ENCODE results near the gene DIPK1A.

Gene DIPK1A

DNA sequence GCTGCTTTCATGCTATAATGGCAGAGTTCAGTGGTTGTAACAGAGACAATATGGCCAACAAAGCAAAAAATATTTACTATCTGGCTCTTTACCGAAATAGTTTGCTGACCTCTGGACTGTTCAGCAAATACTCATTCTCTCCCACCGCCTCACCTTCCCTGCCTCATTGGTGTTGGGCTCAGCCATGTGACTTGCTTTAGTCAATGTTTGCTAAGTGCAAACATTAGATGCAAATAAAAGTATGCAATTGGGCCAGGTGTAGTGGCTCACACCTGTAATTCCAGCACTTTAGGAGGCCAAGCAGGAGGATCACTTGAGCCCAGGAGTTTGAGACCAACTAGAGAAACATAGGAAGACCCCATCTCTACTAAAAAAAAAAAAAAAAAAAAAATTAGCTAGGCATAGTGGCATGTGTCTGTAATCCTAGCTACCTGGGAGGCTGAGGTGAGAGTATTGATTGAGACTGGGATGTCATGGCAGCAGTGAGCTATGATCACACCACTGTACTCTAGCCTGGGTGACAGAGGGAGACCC is 74.3 kb downstream of the DIPK1A start:
- Histone ChIP-seq H3K9me3 (ENCODE audit: control insufficient read depth, low read length) (peaks cover 6% of the 10 kb centered on the region), H3K36me3 (ENCODE audit: control insufficient read depth, insufficient read depth, low read length, severe bottlenecking) (no peaks in the 10 kb centered on the region), H3K4me1 (ENCODE audit: control insufficient read depth, insufficient read depth, low read length) (no peaks in the 10 kb centered on the region), H3K4me3 (ENCODE audit: low read length) (no peak overlapping the region), H3K27me3 (replicated peaks; ENCODE audit: control insufficient read depth, insufficient read depth, low read length) (no peaks in the 10 kb centered on the region), H3K9ac (ENCODE audit: low read length) (no peak overlapping the region)
- DNase-seq (ENCODE audit: low read depth), result no peak

DNA sequence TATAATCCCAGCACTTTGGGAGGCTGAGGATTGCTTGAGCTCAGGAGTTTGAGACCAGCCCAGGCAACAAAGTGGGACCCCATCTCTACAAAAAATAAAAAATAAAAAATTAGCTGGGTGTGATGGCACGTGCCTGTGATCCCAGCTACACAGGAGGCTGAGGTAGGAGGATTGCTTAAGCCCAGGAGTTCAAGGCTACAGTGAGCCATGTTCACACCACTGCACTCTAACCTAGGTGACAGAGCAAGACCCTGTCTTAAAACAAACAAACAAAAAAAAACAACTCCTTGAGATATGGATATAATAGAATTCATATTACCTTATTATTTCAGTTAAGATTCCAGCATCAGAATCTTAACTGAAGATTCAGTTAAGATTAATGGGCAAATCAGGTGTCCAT is 77.1 kb downstream of the DIPK1A start:
- H3K36me3 ChIP-seq (ENCODE audit: control insufficient read depth, insufficient read depth, low read length, severe bottlenecking), result no peaks in the 10 kb centered on the region
- H3K9ac ChIP-seq (ENCODE audit: low read length), result no peak overlapping the region
- peaks cover 6% of the 10 kb centered on the region for H3K9me3 ChIP-seq (ENCODE audit: control insufficient read depth, low read length)
- no peak for DNase-seq (ENCODE audit: low read depth)
- no peaks in the 10 kb centered on the region for H3K4me1 ChIP-seq (ENCODE audit: control insufficient read depth, insufficient read depth, low read length)
- H3K27me3 ChIP-seq (replicated peaks; ENCODE audit: control insufficient read depth, insufficient read depth, low read length), result no peaks in the 10 kb centered on the region
- H3K4me3 ChIP-seq (ENCODE audit: low read length), result no peak overlapping the region

DNA sequence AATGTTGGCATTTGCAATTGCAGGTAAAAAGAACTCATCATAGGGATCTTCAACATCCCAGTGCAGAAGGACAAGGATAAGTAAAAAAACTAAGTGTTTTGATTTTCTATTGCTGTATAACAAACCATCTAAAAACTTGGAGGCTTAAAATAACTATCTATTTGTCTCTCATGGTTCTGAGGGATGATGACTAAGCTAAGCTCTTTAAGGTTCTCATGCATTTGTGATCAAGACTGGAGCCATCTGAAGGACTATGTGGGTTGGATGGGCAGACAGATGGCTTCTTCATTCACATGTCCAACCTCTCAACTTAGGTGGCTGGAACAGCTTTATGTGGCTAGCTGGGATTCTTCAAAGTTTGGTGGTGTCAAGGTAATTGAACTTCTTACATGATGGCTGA is 78.0 kb downstream of the DIPK1A start:
- Histone ChIP-seq H3K9ac (ENCODE audit: low read length) (no peak overlapping the region), H3K9me3 (ENCODE audit: control insufficient read depth, low read length) (no peaks in the 10 kb centered on the region), H3K36me3 (ENCODE audit: control insufficient read depth, insufficient read depth, low read length, severe bottlenecking) (no peaks in the 10 kb centered on the region), H3K4me3 (ENCODE audit: low read length) (no peak overlapping the region), H3K27me3 (replicated peaks; ENCODE audit: control insufficient read depth, insufficient read depth, low read length) (no peaks in the 10 kb centered on the region), H3K4me1 (ENCODE audit: control insufficient read depth, insufficient read depth, low read length) (no peaks in the 10 kb centered on the region)
- no peak for DNase-seq (ENCODE audit: low read depth)

DNA sequence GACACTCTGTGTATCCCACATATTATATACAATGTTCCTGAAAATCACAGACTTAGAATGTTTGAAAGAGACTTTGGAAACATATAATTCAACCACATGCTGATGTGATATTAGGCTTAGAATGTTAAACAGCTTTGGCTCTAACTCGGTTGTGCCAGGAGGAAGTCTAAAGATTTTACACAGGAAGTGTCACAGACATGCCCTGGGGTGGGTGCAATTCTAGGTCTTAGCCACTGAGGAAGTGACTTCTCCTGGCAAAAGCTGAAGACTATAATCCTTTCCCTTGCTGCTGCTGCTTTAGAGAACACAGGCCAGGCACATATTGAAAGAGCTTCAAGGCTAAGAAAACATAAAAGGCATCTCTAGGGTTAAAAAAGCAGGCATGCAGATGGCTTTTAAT is 78.4 kb downstream of the DIPK1A start:
- Histone ChIP-seq H3K4me3 (ENCODE audit: low read length) (no peak overlapping the region), H3K9ac (ENCODE audit: low read length) (no peak overlapping the region), H3K9me3 (ENCODE audit: control insufficient read depth, low read length) (no peaks in the 10 kb centered on the region), H3K27me3 (replicated peaks; ENCODE audit: control insufficient read depth, insufficient read depth, low read length) (no peaks in the 10 kb centered on the region), H3K36me3 (ENCODE audit: control insufficient read depth, insufficient read depth, low read length, severe bottlenecking) (no peaks in the 10 kb centered on the region), H3K4me1 (ENCODE audit: control insufficient read depth, insufficient read depth, low read length) (peaks cover 4% of the 10 kb centered on the region)
- DNase-seq (ENCODE audit: low read depth), result no peak

DNA sequence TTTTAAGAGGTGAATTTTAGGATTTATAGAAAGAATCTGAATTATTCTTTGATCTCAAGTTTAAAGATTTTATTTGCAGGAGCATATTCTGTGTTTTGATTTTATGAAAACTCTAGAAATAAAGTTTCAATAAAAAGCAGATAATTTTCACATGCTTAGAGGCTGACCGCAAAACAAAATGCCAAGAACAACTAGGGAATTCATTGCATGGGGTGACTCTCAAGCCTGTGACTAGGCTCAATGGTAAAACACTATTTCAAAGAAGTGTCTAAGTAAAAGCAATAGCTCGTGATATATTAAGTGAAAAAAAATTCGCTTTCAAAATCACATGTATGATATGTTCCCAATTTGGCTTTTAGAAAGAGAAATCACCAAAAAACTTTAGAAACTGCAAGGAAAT is 79.9 kb downstream of the DIPK1A start:
- Histone ChIP-seq H3K4me1 (ENCODE audit: control insufficient read depth, insufficient read depth, low read length) (peaks cover 10% of the 10 kb centered on the region), H3K4me3 (ENCODE audit: low read length) (no peak overlapping the region), H3K9me3 (ENCODE audit: control insufficient read depth, low read length) (no peaks in the 10 kb centered on the region), H3K9ac (ENCODE audit: low read length) (no peak overlapping the region), H3K27me3 (replicated peaks; ENCODE audit: control insufficient read depth, insufficient read depth, low read length) (no peaks in the 10 kb centered on the region), H3K36me3 (ENCODE audit: control insufficient read depth, insufficient read depth, low read length, severe bottlenecking) (no peaks in the 10 kb centered on the region)
- no peak for DNase-seq (ENCODE audit: low read depth)

DNA sequence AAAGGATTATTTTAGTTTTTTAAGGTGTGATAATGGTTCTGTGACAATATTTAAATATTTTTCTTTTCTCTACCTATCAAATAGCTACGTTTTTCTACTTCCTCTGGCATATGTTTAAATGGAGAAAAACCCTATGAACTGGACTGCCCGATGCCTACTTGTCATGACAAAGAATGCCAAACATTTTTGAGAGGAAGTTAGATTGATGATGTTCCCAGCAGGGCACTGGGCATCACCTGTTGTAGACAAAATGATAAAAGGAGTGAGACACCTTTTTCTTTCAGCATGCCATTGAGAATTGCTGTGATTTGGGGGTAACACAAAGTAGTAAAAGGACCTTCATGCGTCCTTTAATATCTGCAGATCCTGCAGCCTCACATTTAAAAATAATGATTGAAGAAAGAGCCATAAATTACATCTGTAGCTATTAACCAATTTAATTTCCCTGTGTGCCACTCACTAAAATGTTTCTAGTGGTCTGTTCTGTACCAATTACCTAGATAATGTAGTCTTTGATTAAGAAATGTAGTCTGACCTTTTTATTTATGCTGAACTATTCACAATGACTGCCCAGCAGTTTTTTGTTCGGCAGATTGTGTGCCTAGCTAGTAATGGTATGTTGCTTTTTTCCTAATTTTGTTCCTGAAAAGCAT is 81.8 kb downstream of the DIPK1A start:
- H3K9ac ChIP-seq (ENCODE audit: low read length), result no peak overlapping the region
- no peak for DNase-seq (ENCODE audit: low read depth)
- H3K4me1 ChIP-seq (ENCODE audit: control insufficient read depth, insufficient read depth, low read length), result peaks cover 10% of the 10 kb centered on the region
- no peaks in the 10 kb centered on the region for H3K36me3 ChIP-seq (ENCODE audit: control insufficient read depth, insufficient read depth, low read length, severe bottlenecking)
- H3K4me3 ChIP-seq (ENCODE audit: low read length), result no peak overlapping the region
- H3K9me3 ChIP-seq (ENCODE audit: control insufficient read depth, low read length), result no peaks in the 10 kb centered on the region
- H3K27me3 ChIP-seq (replicated peaks; ENCODE audit: control insufficient read depth, insufficient read depth, low read length), result no peaks in the 10 kb centered on the region

DNA sequence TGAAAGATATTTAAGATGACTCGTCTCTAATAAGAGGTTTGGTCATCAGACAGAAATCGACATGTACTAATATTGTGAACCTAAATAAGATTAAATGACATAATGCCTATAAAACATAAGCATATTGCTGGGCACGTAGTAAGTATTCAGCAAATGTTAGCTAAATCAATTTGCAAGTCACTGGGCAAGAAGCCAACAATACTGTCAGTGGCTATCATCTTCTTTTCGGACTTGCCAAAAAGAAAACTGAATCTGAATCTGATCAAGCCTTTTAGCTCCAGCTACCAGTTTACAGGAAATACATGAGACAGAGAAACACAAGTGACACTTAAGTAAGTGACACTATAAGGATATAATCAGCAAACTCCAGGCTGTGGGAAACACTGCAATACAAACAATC is 83.5 kb downstream of the DIPK1A start:
- no peaks in the 10 kb centered on the region for H3K9me3 ChIP-seq (ENCODE audit: control insufficient read depth, low read length)
- H3K36me3 ChIP-seq (ENCODE audit: control insufficient read depth, insufficient read depth, low read length, severe bottlenecking), result peaks cover 2% of the 10 kb centered on the region
- no peaks in the 10 kb centered on the region for H3K27me3 ChIP-seq (replicated peaks; ENCODE audit: control insufficient read depth, insufficient read depth, low read length)
- H3K9ac ChIP-seq (ENCODE audit: low read length), result no peak overlapping the region
- peaks cover 10% of the 10 kb centered on the region for H3K4me1 ChIP-seq (ENCODE audit: control insufficient read depth, insufficient read depth, low read length)
- DNase-seq (ENCODE audit: low read depth), result no peak
- no peak overlapping the region for H3K4me3 ChIP-seq (ENCODE audit: low read length)

DNA sequence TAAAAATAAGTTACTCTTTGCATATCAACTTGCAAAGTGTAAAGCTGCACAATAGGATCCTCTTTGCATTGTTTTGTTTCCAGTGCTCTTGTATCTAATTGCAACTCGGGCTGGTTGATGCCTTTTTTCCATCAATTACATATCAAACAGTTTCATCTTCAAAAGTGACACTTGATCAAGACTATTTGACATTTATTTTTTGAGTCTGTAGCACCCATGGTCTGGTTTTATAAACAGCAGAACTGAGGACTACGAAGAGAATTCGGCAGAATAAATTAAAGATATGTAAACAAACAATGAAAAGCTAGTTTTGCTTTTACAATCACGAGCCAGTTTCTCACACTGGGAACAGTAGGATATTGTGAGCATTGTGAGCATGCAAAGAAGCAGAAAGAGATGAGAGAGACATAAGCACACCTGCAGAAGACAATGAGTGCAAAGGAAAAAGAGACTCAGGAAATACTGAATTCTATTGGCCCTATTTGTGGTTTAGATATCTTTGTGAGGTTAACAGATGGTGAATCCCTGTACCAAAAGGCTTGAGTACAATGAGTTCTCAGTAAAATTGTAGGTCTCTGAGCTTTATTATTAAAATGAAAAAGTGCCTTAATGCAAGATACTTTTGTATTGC is 84.1 kb downstream of the DIPK1A start:
- Histone ChIP-seq H3K27me3 (replicated peaks; ENCODE audit: control insufficient read depth, insufficient read depth, low read length) (no peaks in the 10 kb centered on the region), H3K4me1 (ENCODE audit: control insufficient read depth, insufficient read depth, low read length) (peaks cover 10% of the 10 kb centered on the region), H3K9ac (ENCODE audit: low read length) (no peak overlapping the region), H3K9me3 (ENCODE audit: control insufficient read depth, low read length) (peaks cover 5% of the 10 kb centered on the region), H3K4me3 (ENCODE audit: low read length) (no peak overlapping the region), H3K36me3 (ENCODE audit: control insufficient read depth, insufficient read depth, low read length, severe bottlenecking) (peaks cover 5% of the 10 kb centered on the region)
- DNase-seq (ENCODE audit: low read depth), result no peak

DNA sequence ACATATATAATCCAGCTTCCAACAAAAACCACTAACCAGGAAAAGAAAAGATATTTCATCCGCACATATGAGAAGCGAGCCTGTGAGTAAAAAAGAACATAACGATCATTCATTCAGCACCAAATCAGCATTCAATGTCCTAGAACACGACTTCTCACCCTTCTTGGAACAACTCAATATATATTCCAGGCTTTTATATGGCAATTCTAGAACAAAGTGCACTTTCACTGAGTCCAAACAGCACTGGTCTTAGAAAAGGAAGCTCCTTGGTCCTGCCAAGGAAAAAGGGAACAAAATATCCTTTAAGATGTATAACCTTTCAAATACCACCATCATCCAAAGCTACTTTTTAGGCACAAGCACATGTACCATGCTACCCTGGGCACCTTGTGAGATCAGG is 84.9 kb downstream of the DIPK1A start:
- no peak for DNase-seq (ENCODE audit: low read depth)
- H3K4me3 ChIP-seq (ENCODE audit: low read length), result no peak overlapping the region
- peaks cover 5% of the 10 kb centered on the region for H3K36me3 ChIP-seq (ENCODE audit: control insufficient read depth, insufficient read depth, low read length, severe bottlenecking)
- no peaks in the 10 kb centered on the region for H3K27me3 ChIP-seq (replicated peaks; ENCODE audit: control insufficient read depth, insufficient read depth, low read length)
- no peak overlapping the region for H3K9ac ChIP-seq (ENCODE audit: low read length)
- H3K4me1 ChIP-seq (ENCODE audit: control insufficient read depth, insufficient read depth, low read length), result peaks cover 10% of the 10 kb centered on the region
- peaks cover 5% of the 10 kb centered on the region for H3K9me3 ChIP-seq (ENCODE audit: control insufficient read depth, low read length)

DNA sequence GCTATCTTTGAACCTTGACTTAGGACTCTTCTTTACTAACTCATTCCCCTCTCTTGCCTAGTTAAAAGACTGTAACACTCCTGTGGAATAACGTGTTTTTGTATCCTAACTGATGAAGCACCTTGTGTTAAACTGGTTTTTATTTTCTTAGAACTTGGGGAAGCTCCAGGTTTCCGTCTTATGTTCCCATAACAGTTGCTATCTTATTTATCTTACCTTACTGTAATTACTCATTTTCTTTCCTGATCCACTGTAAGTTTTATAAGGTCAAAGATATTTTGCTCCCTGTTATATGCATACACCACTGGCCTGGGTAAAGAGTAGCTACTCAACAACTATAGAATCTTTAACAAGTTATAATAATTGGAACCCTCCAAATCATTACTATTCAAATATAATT is 86.3 kb downstream of the DIPK1A start:
- no peak for DNase-seq (ENCODE audit: low read depth)
- peaks cover 5% of the 10 kb centered on the region for H3K36me3 ChIP-seq (ENCODE audit: control insufficient read depth, insufficient read depth, low read length, severe bottlenecking)
- H3K4me3 ChIP-seq (ENCODE audit: low read length), result no peak overlapping the region
- H3K9me3 ChIP-seq (ENCODE audit: control insufficient read depth, low read length), result peaks cover 5% of the 10 kb centered on the region
- H3K27me3 ChIP-seq (replicated peaks; ENCODE audit: control insufficient read depth, insufficient read depth, low read length), result no peaks in the 10 kb centered on the region
- H3K4me1 ChIP-seq (ENCODE audit: control insufficient read depth, insufficient read depth, low read length), result peaks cover 10% of the 10 kb centered on the region
- H3K9ac ChIP-seq (ENCODE audit: low read length), result no peak overlapping the region

DNA sequence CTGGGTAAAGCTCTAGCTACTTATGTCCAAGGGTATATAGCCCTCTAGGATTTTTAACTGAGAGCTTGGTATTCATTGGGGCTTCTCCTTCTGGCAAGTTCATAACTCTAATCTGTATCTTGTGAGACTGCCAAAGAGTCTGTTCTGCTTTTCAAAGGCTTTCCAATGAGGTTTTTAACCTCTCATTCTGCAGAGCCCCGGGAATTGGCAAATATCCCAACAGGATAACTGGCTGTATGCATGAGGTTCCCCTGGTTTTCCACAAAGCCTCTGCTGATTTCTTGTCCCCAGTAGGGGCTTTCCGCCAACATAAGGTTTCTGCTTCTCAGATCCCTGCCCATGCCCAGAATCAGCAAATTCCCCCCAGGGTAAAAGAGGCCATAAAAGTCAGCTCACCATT is 88.5 kb downstream of the DIPK1A start:
- Histone ChIP-seq H3K9ac (ENCODE audit: low read length) (no peak overlapping the region), H3K36me3 (ENCODE audit: control insufficient read depth, insufficient read depth, low read length, severe bottlenecking) (peaks cover 5% of the 10 kb centered on the region), H3K27me3 (replicated peaks; ENCODE audit: control insufficient read depth, insufficient read depth, low read length) (no peaks in the 10 kb centered on the region), H3K4me3 (ENCODE audit: low read length) (no peak overlapping the region), H3K9me3 (ENCODE audit: control insufficient read depth, low read length) (peaks cover 5% of the 10 kb centered on the region), H3K4me1 (ENCODE audit: control insufficient read depth, insufficient read depth, low read length) (peaks cover 5% of the 10 kb centered on the region)
- DNase-seq (ENCODE audit: low read depth), result no peak
